HFFc6 (cell line): ENCODE results near the gene DFFB. TPM values are rescaled to one million over a fixed set of nuclear protein-coding genes. Genes with fewer than 3 reads are reported as not detected.

Experiments used
- DNase-seq: peaks from one replicate; pipeline ENCODE4 v3.0.0-alpha.2; 2018
- H3K27ac Mint-ChIP-seq: 2 replicates; pipeline ENCODE4 v1.8.0; 2020; ENCODE audit warnings: mild to moderate bottlenecking, mixed read lengths
- H3K27me3 Mint-ChIP-seq: 2 replicates; pipeline ENCODE4 v1.8.0; 2021; ENCODE audit warnings: mild to moderate bottlenecking, moderate library complexity, mixed read lengths; ENCODE audit not compliant: insufficient read depth
- H3K36me3 Mint-ChIP-seq: 2 replicates; pipeline ENCODE4 v1.8.0; 2021; ENCODE audit warnings: low read depth, mixed read lengths
- H3K4me1 Mint-ChIP-seq: 2 replicates; pipeline ENCODE4 v1.8.0; 2020; ENCODE audit warnings: low read depth, mixed read lengths
- H3K4me3 Mint-ChIP-seq: 2 replicates; pipeline ENCODE4 v1.8.0; 2020; ENCODE audit warnings: mild to moderate bottlenecking, moderate library complexity, mixed read lengths
- H3K9me3 Mint-ChIP-seq: 2 replicates; pipeline ENCODE4 v1.8.0; 2020; ENCODE audit warnings: mild to moderate bottlenecking, mixed read lengths
- total RNA-seq, 6 experiments: library from RNA; stranded (reverse); fragmentation: NEBNext Ultra II Directional; extraction: Animal tissue kit (Norgen Biotek cat#: 25700); gene quantifications; 2 replicates in 1 of 6; 3 replicates in 5 of 6; pipeline ENCODE4 v1.2.3, GENCODE V29; 2021
- TF ChIP-seq, protein P1 (sequence below): fragments of 200-600 bp; sonication (generic); IDR thresholded peaks from 2 replicates; pipeline ENCODE4 v1.5.0; 2021; ENCODE audit warnings: antibody characterized with exemption, mild to moderate bottlenecking

DFFB gene
- total RNA-seq, 6 experiments from 2014 or later: 4.5 to 5.8 (median 5.2) TPM

DNA sequence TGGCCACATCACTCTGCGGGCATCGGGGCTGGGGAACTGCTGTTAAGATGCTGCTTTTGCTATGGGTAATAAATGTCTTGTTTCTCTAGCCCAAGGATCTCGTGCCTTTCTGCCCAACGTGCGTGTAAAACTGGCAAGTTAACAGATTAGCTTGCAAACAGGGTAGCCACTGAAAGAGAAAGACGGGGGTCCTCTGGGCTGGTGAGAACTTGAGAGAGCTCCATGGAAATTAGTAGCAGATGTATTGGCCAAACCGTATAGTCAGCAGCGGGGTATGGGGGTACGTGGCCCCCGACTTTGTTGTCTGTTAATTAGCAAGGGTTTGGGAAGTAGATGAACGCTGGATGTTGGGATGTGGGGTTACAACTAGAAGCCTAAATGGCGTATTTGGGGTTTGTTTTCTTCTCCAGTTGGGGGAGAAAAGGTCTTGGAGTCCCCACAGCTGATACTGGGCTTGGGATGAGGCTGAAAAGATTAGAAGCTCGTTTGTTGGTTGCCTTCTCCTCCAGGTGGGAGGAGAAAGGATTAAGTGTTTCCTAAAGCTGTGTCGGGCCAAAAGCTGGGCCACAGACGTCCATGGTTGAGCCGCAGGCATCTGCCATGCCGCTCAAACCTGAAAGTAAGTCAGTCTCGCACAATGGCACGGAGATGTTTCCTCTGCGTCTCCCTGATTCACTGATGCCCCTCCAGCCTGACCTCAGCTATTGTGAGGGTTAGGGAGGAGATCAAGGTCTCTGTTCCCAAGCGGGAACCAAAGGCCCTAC is 75.1 kb downstream of the DFFB start:
- no peak overlapping the region for H3K27ac Mint-ChIP-seq
- no peak overlapping the region for H3K4me3 Mint-ChIP-seq
- DNase-seq: no peak

More for the DNA sequence above, 75.1 kb downstream of the DFFB start:
- no peaks in the 10 kb centered on the region for H3K4me1 Mint-ChIP-seq
- H3K27me3 Mint-ChIP-seq: peaks cover 5% of the 10 kb centered on the region; the same call in 1 of the 2 replicates
- H3K9me3 Mint-ChIP-seq: peaks cover 31% of the 10 kb centered on the region
- TF ChIP-seq, protein P1, sequence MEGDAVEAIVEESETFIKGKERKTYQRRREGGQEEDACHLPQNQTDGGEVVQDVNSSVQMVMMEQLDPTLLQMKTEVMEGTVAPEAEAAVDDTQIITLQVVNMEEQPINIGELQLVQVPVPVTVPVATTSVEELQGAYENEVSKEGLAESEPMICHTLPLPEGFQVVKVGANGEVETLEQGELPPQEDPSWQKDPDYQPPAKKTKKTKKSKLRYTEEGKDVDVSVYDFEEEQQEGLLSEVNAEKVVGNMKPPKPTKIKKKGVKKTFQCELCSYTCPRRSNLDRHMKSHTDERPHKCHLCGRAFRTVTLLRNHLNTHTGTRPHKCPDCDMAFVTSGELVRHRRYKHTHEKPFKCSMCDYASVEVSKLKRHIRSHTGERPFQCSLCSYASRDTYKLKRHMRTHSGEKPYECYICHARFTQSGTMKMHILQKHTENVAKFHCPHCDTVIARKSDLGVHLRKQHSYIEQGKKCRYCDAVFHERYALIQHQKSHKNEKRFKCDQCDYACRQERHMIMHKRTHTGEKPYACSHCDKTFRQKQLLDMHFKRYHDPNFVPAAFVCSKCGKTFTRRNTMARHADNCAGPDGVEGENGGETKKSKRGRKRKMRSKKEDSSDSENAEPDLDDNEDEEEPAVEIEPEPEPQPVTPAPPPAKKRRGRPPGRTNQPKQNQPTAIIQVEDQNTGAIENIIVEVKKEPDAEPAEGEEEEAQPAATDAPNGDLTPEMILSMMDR: no peak
- H3K36me3 Mint-ChIP-seq: peaks cover 11% of the 10 kb centered on the region

Other genes starting within 250 kb of the DFFB start
- gene MEGF6, start 246.0 kb upstream of the DFFB start, total RNA-seq: 10 to 100 TPM; 20.3 to 39.2 (median 23.0) TPM
- gene TPRG1L, start 232.5 kb upstream of the DFFB start, total RNA-seq: 10 to 100 TPM; 51.8 to 63.5 (median 58.0) TPM
- 10 to 100 TPM; 11.8 to 14.8 (median 14.3) TPM for gene WRAP73, start 207.4 kb upstream of the DFFB start, total RNA-seq
- gene TP73, start 205.0 kb upstream of the DFFB start, total RNA-seq: not detected
- gene CCDC27, start 105.0 kb upstream of the DFFB start, total RNA-seq: not detected
- gene SMIM1, start 84.7 kb upstream of the DFFB start, total RNA-seq: 1 to 10 TPM in 4 of 6 experiments, under 1 TPM in 2; 0.38 to 3.4 (median 1.6) TPM
- gene LRRC47, start 61.0 kb upstream of the DFFB start, total RNA-seq: 10 to 100 TPM; 39.1 to 51.0 (median 45.2) TPM
- gene CEP104, start 265 bp upstream of the DFFB start, total RNA-seq: 10 to 100 TPM; 43.2 to 63.4 (median 52.9) TPM
- 10 to 100 TPM; 19.2 to 23.5 (median 20.7) TPM for gene C1orf174, start 42.8 kb downstream of the DFFB start, total RNA-seq